HG03159 (cell line): ENCODE data around the gene AGXT.
"Not testable (repeated sequence)": the region's sequence is repeated elsewhere in the genome, so short reads cannot be mapped to it uniquely, and the experiment has no call there.

Source experiments
- ATAC-seq: cut with Tn5 transposase; IDR thresholded peaks from one replicate; pipeline ENCODE4 v1.9.1; 2021; ENCODE audit warnings: mild to moderate bottlenecking, moderate library complexity; ENCODE audit not compliant: unreplicated experiment

The AGXT gene

DNA sequence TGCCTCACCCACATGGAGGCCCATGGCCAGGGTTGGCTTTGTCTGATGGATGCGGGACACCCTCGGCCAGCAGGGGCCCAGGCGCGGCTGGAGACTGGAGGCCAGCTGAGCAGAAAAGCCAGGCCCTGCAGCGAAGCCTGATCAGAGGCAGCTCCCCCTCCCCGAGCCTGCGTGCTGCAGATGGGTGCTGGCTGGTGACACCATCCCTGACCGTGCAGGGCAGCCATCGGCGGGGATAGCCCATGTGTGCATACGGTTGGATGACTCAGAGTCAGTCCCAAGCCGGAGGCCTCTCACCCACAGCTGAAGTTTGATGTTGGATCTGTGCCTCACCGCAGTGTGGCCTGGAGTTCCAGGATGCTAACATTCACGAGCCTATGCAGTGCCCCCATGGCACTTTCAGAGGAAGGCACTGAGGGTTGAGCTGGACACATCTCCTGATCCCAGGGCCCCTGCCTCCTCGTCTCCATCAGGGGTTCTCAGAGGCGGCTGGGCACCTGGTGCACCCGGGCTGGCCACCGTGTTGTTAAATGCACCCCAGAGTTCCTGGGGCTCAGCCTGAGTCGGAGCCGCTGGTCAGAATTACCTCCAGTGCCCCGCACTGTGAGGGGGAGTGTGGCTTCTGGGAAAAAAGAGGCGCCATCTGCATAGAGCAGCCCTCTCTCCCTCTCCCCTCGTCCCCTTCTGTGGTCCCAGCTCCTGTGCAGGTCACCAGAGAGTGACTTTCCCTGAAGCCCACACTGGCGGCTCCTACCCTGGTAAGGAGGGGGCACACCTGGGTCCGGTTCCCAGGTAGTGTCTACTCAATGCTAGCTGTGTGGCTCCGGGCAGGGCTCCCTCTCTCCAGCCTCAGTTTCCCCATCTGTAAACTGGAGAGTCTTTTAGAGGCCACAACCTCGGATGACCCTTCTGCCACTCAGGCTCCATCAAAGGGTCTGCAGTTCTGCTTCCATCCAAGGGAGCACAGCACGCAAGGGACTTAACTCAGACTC is 29.2 kb upstream of the AGXT start:
- ATAC-seq: no peak

DNA sequence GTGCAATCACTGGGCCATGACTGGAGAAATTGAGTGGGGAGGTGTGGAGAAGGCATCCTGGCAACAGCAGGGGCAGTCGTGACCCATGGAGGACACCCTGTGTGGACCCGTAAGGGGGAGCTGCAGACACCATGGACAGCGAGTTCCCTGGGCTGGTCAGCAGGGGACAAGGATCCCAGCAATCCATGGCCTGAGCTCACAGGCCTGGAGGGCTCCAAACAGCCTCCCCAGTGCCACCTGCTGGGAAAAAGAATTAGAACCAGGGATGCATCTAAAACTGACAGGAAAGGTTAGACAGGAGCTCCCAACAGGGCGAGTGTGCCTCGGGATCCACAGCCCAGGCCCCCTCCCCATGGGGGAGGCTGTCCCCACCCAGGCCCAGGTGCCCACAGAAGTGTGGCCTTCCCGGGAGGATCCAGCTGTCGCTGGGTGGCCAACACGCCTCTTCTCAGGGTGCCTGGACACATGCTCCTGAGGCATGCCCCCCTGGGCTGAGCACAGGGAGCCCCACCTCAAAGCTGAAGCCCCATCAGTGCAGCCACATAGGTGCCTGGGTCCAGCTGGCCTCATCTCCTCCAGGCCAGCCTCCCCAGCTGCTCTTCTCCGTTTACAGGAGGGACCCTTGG is 28.1 kb upstream of the AGXT start:
- no peak for ATAC-seq

DNA sequence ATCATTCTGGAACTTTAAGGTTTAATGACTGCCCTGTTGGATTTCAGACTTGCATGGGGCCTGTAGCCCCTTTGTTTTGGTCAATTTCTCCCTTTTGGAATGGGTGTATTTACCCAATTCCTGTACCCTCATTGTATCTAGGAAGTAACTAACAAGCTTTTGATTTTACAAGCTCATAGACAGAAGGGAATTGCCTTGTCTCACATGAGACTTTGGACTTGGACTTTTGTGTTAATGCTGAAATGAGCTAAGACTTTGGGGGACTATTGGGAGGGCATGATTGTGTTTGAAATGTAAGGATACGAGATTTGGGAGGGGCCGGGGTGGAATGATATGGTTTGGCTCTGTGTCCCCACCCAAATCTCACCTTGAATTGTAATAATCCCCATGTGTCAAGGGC is 22.3 kb upstream of the AGXT start:
- ATAC-seq: not testable (repeated sequence)

DNA sequence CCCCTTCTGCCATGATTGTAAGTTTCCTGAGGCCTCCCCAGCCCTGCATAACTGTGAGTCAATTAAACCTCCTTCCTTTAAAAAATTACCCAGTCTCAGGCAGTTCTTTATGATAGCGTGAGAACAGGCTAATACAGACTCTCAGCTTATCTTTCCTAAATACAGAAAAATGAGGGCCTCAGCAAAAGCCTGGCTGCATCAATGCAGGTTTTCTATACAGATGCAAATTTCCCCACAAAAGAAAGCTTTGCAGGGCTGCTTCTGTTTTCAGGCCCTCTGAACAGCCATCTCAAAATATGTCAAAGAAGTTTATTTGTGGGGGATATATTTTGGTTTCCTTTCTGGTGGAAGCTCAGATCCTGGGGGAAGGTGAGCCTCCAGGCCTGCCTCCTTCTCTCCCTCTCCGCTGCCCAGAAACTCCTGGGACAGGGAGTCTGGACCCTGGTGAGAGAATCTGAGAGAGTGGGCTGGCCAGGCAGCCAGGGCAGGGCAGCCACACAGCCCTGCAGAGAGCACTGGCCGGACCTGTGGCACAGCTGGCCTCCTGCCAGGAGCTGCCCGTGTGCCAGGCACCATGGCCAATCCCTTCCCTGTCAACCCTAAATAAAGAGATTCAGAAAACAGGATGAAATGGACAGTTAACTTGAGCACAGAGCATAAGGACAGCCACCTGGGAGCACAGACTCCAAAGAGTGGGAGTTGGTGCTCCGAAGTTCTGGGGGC is 21.6 kb upstream of the AGXT start:
- ATAC-seq: no peak

DNA sequence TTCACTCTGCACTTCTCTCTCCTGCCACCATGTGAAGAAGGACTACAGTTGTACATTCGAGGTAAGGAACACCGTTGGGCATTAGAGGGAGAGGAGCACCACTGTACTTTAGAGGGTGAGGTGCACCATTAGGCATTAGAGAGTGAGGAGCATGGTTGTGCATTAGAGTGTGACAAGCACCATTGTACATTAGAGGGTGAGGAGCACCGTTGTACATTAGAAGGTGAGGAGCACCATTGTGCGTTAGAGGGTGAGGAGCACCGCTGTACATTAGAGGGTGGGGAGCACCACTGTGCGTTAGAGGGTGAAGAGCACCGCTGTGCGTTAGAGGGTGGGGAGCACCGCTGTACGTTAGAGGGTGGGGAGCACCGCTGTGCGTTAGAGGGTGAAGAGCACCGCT is 20.8 kb upstream of the AGXT start:
- ATAC-seq: no peak

DNA sequence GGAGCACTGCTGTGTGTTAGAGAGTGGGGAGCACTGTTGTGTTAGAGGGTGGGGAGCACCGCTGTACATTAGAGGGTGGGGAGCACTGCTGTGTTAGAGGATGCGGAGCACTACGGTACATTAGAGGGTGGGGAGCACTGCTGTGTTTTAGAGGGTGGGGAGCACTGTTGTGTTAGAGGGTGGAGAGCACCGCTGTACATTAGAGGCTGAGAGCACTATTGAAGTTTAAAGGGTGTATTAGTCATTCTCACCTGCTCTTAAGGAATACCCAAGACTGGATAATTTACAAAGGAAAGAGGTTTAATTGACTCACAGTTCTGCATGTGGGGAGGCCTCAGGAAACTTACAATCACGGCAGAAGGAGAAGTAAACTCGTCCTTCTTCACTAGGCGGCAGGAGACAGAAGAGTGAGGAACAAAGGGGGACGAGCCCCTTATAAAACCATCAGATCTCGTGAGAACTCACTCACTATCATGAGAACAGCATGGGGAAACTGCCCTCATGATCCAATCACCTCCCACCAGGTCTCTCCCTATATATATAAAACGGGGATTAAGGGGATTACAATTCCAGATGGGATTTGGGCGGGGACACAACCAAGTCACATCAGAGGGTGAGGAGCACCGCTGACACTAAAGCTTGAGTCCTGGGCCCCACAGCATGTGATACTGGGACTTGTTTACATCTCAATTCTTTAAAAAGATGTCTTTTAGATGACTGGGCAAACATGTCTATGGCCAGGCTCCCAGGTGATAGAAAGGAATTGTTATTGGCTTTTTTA is 19.5 kb upstream of the AGXT start:
- ATAC-seq: no peak

DNA sequence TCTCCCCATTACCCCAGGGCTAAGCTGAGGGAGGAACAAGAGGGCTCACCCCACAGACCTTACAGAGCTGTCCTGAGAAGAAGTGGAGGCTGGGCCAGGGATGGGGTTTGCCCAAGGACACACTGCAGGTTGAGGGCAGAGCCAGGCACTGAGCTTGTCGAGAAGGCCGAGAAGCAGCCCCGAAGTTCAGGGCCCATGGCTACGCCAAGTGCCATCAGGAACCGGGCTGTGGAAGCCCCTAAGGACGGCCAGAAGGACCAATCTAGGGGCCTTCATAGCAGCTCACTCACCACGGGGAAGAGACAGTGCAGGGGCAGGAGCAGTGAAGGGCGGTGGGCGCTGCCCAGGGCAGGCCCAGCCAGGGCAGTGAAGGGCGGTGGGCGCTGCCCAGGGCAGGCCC is 18.6 kb upstream of the AGXT start:
- ATAC-seq: no peak

DNA sequence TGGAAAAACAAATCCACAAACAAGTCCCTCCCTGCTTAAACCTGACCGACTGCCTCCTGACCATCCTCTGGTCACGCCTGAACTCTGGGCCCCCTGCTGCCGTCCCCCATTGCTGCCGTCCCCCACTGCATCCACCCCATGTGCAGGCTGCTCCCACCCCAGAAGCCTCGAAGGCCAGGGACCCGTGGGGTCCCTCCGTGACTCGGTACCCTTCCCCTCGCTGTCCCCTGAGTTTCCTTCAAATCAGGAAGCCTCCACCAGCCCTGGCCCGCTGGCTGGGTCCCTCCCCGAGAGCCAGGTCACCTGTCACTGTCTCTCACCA is 17.9 kb upstream of the AGXT start:
- ATAC-seq: no peak

DNA sequence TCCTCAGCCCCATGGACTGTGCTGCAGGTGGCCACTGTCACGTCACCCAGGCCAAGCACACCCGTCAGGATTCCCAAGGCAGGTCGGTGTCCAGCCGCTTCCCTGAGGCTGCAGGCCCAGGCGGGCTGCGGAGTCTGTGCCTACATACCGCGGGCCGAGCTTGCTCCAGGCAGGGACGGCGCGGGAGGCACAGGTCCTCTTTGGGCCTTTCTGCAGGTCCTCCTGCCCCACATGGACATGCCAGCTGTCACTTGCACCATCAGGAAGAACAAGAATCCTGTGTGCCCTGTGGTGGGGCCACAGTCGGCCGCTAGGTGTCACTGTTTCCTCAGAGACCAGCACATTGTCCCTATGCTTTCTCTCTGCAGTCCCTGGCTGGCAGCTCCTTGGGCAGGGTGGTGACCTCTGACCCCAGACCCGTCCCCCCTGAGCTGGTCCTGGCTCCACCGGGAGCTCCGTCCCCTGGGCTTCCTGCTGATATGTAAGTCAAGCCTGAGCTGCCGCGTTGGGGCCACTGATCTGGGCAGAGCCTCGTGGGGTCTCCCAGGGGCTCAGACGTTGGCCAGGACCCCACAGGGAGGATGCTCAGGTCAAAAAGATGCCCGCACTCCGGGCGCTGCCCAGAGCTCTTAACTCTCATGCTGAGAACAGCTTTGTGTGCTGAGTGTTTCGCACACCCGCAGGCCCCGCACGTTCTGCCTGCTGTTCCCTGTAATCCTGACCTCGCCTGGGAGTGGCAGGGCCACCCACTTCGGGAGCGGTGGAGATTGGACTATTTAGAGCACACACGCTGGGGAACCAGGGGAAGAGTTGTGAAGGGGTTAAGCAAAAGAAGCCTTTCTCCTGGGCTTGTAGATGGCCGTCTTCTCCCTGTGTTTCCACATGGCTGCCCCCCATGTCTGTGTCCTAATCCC is 17.3 kb upstream of the AGXT start:
- ATAC-seq: no peak

DNA sequence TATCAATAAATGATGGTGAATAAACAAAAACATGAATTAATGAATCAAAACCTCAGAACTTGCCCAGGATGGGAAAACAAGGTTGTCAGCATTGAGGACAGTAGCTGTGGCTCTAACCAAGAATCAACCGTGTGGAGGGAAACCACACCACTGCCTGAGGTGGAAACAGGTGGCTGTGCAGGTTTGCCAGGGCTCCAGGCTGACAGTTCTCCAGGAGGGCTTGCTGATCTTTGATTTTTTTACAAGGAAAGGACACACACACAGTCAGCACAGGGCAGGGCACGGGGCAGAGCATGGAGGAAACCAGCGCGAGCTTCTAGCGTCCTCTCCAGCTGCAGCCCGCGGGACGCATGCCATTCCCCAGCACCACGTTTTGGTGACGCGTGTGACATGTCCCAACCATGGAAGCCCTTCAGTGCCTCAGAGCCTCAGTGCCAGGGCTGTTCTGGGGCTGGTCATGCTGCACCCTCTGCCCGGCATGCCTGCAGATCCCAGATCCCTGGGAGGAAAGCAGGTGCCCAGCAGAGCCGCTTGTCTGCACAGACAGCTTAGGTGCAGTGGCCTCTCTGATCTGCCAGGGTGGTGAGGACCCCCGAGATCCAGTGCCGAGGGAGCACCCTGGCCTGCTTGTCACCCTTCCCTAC is 15.8 kb upstream of the AGXT start:
- no peak for ATAC-seq

DNA sequence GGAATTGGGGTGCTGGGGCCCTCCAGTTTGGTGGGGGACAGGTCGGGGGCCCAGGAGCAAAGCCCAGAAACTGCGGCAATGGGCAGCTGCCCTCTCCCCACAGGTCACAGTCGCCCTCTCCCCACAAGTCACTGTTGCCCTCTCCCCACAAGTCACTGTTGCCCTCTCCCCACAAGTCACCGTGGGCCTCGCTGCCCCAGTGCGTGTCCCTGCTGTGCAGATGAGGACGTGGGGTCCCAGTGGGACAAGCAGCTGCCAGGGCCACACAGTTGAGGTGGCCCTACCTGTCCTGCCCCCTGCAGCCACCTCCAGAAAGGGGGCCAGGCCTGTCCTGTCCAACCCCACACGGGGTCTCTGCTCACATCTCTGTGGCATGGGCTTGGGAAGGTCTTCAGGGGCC is 13.0 kb upstream of the AGXT start:
- no peak for ATAC-seq

DNA sequence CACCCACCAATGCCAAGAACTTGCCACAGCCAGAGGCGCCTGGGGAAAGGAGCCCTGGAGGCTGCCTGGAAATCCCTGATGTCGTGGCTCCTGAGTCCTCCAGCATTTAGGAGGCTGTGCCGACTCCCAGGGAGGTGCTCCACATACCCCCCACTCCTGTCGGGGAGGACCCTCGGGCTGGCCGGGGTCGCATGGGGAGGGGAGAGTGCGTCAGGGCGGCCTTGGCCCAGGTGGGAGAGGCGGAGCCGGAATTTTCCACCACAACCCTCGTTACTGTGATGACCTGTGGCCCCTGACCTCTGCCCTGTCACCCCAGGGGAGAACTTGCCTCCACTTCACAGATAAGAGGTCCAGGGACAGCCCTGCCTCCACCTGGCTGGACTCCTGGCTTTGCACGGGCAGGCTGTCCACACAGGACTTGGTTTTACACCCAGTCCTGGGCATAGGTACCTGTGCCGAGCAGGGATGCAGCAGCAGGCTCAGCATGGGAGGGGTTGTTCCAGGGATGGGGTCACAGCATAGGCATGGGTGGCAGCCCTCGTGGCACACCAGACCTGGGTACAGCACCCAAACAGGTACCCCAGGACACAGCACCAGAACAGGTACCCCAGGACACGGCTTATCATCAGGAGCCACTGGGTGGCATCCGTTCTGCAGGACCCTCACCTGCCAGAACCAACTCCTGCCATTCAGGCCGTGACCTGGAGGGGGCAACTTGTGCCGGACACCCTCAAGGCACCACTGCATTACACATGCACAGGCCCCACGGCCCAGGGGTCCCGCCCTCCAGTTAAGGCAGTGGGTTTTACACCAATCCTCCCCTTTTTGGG is 12.3 kb upstream of the AGXT start:
- ATAC-seq: no peak

DNA sequence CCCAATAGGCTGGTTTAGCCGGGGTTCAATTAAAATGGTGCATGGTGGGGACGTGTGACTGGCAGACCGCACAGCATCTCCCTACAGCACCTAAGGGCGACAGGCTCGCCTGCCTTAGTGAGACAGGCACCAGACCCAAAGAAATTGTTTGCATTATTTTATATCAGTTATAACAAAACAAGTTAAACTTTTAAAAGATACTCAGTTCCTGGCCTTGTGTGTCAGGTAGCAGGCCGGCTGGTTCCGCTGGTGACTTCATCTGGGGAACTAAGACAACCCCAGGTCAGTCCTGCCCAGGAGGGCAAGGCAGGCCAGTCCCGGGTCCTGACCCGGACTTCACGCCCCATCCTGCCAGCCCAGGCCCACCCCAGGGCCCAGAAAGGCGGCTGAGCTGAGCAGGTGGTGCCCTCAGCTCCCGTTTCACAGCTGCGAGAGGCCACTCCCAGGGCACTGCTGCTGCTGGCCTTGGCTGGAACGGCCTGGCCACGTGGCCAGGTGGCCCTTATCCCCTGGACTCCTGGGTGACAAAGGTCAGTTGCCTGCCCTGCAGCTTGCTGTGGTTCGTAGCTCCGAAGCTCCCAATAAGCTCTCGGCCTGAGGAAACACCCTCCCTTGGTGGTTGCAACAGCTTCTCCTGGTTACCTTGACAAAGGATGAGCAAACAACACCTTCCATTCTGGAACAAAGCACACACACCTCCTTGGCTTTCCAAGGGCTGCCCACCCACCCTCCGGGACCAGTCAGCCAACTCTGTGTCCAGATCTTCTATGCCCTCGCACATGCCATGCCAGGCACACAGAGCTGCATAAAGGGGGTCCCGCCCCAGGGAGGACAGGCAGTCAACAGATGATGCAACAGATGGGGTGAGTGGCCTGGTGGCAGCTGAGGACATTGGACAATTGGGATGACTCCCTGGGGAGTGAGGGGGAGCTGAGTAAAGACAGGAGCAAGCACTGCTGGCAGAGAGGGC is 11.3 kb upstream of the AGXT start:
- no peak for ATAC-seq

DNA sequence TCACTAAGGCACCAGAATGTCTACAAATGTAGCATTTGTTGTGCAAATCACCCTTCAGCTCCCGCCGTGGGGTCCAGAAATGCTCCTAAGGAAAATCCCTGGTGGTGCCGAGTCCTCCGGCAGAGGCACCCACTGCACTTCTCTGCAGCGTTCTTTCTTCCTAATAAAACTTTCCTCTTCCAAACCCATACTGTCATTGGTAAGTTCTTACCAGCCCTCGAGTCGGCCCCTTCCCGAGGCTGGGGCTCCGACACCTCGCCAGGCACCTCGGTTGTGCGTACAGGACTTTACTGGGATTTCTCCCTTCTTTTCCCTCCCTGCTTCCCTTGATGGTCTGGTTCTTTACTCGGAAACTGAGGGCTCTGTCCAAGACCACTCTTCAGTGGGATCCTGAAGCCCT is 10.3 kb upstream of the AGXT start:
- no peak for ATAC-seq

DNA sequence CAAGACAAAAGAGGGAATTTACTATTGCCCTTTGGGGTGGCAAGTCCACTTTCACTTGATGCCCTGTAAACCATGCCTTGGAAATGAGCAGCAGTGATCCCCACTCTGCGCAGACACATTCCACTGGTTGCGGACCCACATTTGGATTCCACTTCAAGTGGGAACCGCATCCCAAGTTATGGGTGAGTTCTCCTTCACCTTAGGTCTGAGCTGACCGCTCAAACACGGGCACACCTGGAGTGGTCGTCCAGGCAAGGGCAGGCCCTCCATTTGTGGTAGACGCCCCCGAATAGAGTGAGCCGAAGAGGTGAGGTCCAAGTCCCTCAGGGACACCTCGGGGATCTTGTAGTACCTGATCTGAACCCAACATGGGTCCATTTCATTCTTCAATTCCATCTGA is 9.8 kb upstream of the AGXT start:
- no peak for ATAC-seq

DNA sequence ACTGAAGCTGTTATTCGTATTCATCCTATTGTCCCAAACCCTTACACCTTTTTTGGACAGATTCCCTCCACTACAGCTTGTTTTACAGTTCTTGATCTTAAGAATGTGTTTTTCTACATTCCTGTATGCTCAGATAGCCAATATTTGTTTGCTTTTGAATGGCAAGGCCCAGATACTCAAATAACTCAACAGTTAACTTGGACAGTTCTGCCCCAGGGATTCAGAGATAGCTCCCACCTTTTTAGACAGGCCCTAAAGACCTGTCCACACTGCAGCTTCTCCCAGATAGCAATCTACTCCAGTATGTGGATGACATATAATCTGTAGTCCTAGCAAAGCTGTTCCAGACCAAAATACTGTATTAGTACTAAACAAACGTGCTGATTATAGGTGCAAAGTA is 7.1 kb upstream of the AGXT start:
- ATAC-seq: no peak

DNA sequence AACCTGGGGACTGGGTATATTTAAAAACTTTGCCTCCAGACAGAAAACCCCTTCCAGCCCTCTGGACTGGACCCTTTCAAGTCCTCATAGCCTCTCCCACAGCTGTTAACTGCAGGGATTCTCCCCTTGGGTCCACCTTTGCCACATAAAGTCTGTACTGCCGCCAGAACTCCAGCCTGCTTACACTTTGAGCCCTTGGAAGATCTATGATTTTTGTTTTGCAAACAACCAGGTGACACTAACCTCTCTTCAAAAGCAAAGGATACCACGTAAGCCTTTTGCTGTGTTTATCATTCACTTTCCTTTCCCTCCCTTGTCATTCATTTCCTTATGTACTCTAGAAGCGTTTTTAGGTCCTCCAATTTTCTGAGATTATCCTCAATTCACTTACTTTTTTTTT is 4.1 kb upstream of the AGXT start:
- ATAC-seq: no peak

DNA sequence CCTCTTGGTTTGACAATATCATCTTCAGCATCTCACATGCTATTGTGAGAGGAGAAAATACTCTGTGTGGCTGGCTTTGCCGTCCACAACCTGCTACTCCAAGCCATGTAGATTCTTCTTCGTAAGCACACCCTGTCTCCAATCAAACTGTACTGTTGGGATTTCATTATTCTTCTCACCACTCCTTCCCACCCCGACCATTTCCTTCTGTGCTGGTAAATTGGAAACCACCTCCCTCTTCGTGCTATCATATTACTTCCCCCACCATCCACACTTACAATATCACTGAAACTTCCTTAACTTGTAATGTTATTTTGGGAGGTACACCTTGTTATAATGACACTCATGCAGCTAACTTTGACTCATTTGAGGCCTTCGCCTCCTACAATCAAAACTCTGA is 3.2 kb upstream of the AGXT start:
- ATAC-seq: no peak
